Kidney tubule cell (primary cell): ENCODE results near the gene HOXB4.
"Not testable (repeated sequence)": the region's sequence is repeated elsewhere in the genome, so short reads cannot be mapped to it uniquely, and the experiment has no call there.

Source experiments
- DNase-seq: peaks from one replicate; pipeline ENCODE4 v3.0.0-alpha.2; 2018; ENCODE audit warnings: low spot score

HOXB4 gene

DNA sequence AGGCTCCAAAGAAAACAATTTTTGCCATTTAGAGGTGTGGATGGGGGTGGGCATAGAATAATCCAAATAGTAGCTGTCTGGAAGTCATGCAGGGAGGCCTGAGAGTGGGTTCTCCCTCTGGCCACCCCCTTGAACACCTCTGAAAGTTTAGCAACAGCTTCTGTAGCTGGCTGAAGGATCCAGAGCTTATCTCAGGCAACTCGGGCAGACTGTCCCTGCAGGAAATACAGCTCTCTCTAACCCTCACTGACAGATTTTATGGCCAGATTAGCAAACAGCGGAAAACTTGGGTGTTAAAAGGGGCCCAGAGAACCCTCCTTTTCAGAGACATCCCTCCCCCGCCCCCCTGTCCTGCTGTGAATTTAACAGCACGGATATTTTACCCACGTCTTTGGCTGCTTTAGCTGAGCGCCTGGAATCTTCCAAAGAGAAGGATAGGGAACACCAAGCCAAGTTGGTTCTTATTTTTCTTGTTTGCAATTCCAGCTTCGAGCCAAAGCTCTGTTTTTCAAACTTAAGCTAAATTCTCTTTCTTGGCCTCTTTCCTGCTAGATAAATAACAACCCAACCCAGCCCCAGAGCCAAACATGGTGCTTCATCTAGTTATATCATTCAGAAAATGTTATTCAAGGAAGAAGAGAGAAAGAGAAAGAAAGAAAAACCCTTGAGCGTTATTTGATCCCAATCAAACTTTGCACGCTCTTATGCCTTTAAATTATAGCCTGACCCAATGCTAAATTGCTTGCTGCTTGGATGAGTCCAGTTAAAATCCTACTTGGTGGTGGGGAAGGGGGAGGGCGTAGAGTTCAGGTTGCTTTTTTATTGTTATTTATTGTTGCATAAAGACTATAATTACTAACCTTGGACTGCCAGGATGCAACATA lies 31.0 kb downstream of the HOXB4 start:
- peak; percentile 19 for DNase-seq

GRCh38 chr17:48546137-48546923 lies 31.8 kb downstream of the HOXB4 start:
- peak; percentile 34 for DNase-seq

DNA sequence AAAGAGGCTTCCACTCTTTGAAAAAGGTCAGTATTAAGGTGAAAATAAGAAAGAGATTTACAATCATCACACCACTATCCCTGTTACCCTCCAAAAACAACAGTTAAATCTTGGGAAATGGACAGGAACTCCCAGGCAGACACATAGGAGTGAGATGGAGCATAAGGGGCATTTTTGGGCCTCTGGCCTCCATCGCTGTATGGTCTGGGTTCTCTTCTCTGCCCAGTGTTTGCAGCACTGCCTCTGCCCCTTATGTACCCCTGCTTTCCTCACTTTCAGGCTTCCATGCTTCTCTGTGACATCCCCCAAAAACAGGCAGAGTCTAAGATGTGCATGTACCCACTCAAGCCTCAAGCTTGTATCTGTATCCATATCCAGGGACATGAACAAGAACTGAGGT lies 32.6 kb downstream of the HOXB4 start:
- no peak for DNase-seq

DNA sequence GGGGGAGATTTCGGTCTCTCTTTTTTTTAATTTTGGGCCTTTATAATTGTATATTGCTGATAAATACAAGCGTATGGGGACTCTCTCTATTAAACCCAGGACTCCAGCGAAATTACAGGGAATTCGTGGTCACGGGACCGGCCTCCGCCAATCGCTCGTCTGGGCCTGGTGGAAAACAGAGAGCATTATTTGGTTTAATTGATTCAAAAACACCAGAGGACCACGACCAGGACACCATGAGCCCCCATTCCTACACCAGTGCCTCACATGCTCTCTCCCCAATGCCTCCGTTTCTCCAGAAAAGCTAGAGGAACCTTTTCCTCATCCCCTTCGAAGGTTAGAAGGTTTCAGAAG lies 33.2 kb downstream of the HOXB4 start, which contains the start of gene HOXB2:
TSS of gene HOXB2 (minus strand) at position 88 of the 354 bp plus-strand sequence. CDS start 198 bp downstream, outside the sequence.
- peak; percentile 48 for DNase-seq

DNA sequence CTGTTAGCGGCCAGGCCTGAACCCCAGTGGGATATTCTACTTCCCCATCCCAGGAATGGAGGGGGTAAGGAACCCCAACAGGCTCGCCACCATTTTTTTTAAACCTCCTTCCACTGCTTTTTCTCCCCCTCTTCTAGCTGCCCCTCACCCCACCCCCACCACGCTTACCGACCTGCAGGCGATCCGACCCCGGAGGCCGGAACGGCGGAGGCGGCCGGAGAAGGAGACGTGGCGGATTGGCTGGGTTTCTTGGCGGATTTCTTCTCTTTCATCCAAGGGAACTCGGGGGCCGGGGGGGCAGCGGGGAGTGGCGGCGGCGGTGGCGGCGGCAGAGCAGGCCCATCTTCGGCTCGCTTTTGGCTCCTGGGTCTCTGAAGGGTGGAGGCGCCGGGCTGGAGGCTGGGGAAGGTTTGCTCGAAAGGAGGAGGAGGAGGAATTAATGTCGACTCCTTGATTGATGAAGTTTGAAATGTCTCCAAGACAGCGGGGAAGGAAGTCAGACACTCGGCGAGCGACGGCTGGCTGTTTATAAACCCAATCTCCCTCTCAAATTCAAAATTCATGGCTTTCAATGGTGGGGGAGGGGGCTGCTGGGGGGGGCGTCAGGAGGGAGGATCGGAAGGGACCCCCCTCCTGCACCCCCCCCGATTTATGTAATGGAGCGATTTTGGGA lies 33.7 kb downstream of the HOXB4 start:
- peak; percentile 69 for DNase-seq

- no peak for DNase-seq
Measured at GRCh38 chr17:48543854-48544348, 34.2 kb downstream of the HOXB4 start.

DNA sequence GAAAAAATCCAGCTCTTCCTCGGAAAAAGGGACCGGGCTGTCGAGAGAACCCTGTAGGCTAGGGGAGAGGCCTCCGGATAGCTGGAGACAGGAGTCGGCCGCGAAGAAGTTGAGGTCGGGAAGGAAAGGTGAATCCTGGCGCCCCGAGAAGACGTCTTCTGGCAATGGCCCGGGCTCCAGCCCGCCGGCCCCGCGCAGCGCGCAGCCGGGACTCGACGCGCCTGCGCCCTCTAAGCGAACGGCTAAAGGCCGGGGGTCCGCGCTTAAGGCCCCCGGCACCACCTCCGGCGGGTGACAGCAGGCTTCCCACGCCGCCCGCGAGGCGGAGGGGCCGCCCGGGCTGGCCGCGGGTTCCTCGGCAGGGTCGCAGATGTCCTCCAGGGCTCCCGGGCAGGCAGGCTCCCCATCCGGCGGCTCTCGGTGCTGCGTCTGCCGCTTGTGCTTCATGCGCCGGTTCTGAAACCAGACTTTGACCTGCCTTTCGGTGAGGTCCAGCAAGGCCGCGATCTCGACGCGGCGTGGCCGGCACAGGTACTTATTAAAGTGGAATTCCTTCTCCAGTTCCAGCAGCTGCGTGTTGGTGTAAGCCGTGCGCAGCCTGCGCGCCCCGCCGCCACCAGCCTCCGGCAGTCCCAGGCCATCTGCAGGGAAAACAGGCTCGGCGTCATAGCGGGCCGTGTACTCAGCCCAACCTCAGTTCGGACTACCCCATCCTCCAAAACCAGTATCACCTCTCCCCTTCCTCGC lies 34.9 kb downstream of the HOXB4 start:
- DNase-seq: peak; percentile 72

DNA sequence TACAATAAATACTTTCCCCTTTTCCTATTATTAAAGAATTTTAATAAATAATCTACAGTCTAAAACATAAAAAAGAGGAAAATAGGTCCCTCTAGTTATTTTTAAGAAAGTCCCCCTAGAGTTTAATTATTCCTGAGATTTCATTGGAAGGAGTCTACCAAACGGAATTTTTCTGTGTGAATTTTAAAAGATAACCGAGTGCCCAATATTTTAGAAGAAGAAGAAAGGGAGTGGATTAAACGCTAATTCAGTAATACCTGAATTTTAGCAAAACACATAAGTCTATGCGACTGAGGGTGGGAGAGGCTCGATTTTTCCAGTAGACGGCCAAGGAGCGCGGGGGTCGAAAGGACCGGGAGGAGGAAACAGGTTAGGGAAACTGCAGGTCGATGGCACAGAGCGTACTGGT lies 35.4 kb downstream of the HOXB4 start:
- DNase-seq: no peak

DNA sequence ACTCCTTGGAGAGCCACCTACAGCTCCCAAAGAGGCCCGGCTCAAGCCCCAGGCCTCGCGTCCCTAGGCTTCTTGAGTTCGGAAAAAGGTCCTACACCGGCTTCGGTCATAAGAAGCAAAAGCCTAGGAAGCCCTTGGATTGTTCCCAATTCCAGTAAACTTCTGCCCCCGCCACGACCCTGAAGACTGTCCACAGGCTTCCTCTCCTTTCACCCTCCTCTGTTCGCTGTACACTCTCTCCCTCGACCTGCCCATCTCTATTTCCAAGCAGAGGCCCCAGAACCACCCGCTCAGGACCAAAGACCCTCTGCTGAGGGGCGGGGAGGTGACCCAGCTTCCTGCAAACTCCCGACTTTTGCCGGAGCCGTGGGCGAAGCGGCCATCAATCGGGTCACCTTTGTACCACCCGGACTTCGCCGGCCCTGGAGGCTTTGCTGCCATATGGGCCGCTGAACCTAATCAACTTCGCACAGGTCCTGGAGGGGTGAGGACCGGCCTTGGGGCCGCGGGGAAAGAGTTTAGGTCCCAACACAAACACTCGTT lies 36.0 kb downstream of the HOXB4 start:
- peak; percentile 51 for DNase-seq

DNA sequence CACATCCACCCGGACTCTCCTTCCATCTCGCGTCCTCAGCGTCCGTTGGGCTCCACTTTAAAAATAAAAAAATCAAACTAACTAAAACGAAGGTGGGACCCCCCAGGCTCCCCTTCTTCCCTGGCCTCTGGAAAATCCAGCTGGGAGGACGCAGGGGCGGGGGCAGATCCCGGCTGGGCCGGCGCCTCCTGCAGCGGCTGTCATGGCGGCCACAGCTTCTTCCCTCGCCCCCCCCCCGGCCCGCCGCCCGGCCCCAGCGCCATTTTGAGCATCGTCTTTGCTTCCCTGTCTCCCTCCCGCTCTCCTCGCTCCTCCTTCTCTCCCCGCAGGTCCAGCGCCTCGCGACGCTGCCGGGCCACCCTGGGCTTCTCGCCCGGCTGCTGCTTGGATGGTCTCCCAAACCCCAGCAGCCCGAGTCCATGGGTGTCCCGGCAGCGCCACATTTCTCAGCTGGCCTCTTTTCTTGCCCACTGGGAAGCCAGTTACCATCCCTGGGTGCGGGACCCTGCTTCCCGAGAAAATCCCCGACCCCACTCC lies 36.5 kb downstream of the HOXB4 start:
- peak; percentile 76 for DNase-seq

- peak; percentile 39 for DNase-seq
Measured at GRCh38 chr17:48541036-48541576, 37.0 kb downstream of the HOXB4 start.

- DNase-seq: peak; percentile 58
Measured at GRCh38 chr17:48540213-48540612, 37.9 kb downstream of the HOXB4 start.

DNA sequence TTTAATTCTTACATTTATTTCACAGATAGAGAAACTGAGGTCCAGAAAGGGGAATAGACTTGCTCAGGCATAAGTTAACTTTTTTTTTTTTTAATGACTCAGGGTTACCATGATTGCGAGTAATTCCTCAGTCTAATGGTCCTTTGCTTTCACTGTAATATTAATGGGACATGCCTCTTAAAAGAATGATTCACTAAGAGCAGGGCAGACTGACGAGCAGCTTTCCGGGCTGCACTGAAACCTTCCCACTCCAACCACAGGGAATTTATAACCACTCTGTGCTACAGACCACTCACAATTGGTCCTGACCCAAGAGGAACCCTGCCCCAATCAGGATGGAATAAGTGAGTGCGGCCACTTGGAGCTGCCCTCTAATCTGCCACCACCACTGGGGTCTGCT lies 39.0 kb downstream of the HOXB4 start:
- DNase-seq: peak; percentile 92

- DNase-seq: no peak
Measured at GRCh38 chr17:48537316-48537715, 40.8 kb downstream of the HOXB4 start.

DNA sequence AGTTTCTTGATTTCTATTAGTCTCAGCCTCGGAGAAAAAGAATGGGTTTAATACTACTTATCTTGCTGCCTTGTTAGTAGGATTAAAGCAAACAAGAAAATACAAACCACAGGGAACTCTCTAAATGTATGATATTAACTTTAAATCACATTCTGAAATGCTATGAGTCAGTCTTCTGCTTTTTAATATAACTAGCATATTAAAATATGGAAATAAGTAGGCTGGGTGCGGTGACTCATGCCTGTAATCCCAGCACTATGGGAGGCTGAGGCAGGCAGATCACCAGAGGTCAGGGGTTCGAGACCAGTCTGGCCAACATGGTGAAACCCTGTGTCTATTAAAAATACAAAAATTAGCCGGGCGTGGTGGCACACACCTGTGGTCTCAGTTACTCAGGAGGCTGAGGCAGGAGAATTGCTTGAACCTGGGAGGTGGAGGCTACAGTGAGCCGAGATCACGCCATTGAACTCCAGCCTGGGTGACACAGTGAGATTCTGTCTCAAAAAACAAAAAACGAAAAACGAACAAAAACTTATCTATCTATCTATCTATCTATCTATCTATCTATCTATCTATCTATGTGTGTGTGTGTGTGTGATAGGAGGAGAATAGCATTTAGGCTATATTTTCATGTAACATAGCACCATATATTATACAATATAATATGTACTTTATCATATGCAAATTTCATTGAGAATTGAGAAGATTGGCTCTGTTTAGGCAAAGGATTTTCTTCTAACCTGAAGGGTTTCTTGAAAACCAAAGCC lies 42.2 kb downstream of the HOXB4 start:
- DNase-seq: not testable (repeated sequence)

DNA sequence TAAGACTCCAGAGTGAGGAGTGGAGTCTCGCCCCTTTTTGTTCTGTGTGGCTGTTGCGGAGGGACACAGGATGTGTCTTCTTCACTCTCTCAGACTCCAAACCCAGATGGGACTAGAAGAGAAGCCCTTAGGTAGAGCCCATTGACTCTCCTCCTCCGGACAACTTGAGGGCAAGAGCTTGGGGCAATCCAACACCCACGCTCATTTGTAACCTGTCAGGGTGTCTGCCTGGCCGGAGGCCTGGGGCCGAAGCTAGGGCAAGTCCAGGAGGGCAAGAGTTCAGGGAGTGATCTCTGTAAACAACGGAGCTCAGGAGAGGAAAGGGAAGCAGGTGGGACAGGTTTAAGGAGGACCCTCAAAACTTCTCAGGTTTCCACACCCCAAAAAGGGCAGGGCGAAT lies 45.9 kb downstream of the HOXB4 start:
- no peak for DNase-seq

DNA sequence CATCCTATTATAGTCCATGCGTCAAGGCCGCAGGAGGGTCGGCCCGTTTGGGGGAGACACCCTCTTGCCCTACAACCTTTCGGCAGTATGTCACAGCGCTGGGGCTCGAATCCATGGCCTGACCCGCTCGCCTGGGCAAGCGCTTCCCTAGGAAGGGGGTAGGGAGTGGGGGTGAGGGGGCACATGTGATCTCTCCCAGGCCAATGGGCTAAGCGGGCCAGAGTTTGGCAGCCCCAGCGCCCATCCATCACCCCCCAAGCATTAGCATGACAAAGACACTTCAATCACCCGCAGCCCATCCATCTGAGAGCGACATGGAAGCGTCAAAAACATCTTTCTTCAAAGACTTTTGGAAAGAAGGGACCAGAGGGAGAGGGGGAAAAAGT lies 47.3 kb downstream of the HOXB4 start, which contains the start of gene HOXB1:
TSS of gene HOXB1 (minus strand) at position 125 of the 386 bp plus-strand sequence. CDS start at position 18, 107 bp downstream.
- DNase-seq: no peak

GRCh38 chr17:48530208-48530886 lies 47.8 kb downstream of the HOXB4 start:
- DNase-seq: no peak

- no peak for DNase-seq
Measured at GRCh38 chr17:48529683-48530009, 48.5 kb downstream of the HOXB4 start.
